HepG2 (cell line): Measurements from ENCODE around the gene CACNA1F. TPM values are rescaled to one million over a fixed set of nuclear protein-coding genes. Genes with fewer than 3 reads are reported as not detected.

Source experiments
- ATF2 ChIP-seq: sonication (generic); formaldehyde crosslinking; IDR thresholded peaks from 2 replicates; pipeline ENCODE4 v1.4.0; 2020; ENCODE audit warnings: missing genetic modification reagents
- CREB1 ChIP-seq, 2 experiments: fragments of 450-650 bp in 1 of 2; IDR thresholded peaks; 2 replicates each; pipeline ENCODE4 v1.6.1; 2016 to 2017; ENCODE audit warnings: control low read depth in 1 of 2, mild to moderate bottlenecking in 1 of 2, missing compliant biosample characterization in 1 of 2, missing genetic modification characterization in 1 of 2
- ERF ChIP-seq: IDR thresholded peaks from 2 replicates; pipeline ENCODE4 v1.6.1; 2018; ENCODE audit warnings: missing biosample characterization, missing genetic modification reagents
- HIVEP1 ChIP-seq: sonication (generic); formaldehyde crosslinking; IDR thresholded peaks from 2 replicates; pipeline ENCODE4 v1.4.0; 2020; ENCODE audit warnings: mild to moderate bottlenecking, missing genetic modification reagents
- NFE2L1 ChIP-seq: sonication (generic); formaldehyde crosslinking; IDR thresholded peaks from 2 replicates; pipeline ENCODE4 v1.4.0; 2020; ENCODE audit warnings: missing genetic modification reagents, mild to moderate bottlenecking, borderline replicate concordance
- PBX3 ChIP-seq: sonication (generic); formaldehyde crosslinking; IDR thresholded peaks from 2 replicates; pipeline ENCODE4 v1.8.1; 2023; ENCODE audit warnings: missing genetic modification reagents, inconsistent platforms, borderline replicate concordance
- SMAD1 ChIP-seq: sonication (generic); formaldehyde crosslinking; IDR thresholded peaks from 2 replicates; pipeline ENCODE4 v1.4.0; 2020; ENCODE audit warnings: missing genetic modification reagents, low read depth, mild to moderate bottlenecking, borderline replicate concordance
- ZBTB10 ChIP-seq: sonication (generic); formaldehyde crosslinking; IDR thresholded peaks from 2 replicates; pipeline ENCODE4 v1.4.0; 2020; ENCODE audit warnings: missing genetic modification reagents, borderline replicate concordance
- ZBTB37 ChIP-seq: sonication (generic); formaldehyde crosslinking; IDR thresholded peaks from 2 replicates; pipeline ENCODE4 v1.4.0; 2020; ENCODE audit warnings: mild to moderate bottlenecking, missing genetic modification reagents
- ZNF10 ChIP-seq: sonication (generic); formaldehyde crosslinking; IDR thresholded peaks from 2 replicates; pipeline ENCODE4 v1.4.0; 2020; ENCODE audit warnings: mild to moderate bottlenecking, low read depth, missing genetic modification reagents, borderline replicate concordance
- ZNF234 ChIP-seq: sonication (generic); formaldehyde crosslinking; conservative IDR thresholded peaks from 2 replicates; pipeline ENCODE4 v1.5.1; 2020; ENCODE audit warnings: mild to moderate bottlenecking, missing genetic modification reagents
- ZSCAN5A ChIP-seq: sonication (generic); formaldehyde crosslinking; IDR thresholded peaks from 2 replicates; pipeline ENCODE4 v1.8.0; 2022; ENCODE audit warnings: mild to moderate bottlenecking, missing genetic modification reagents, borderline replicate concordance
- polyA plus RNA-seq, 8 experiments: library from polyadenylated mRNA; depleted of rRNA in 3 of 8; stranded (reverse) in 7 of 8; unstranded in 1 of 8; fragments of >200 nt; fragmentation: Illumina TruSeq in 4 of 8; extraction: Trizol in 4 of 8; gene quantifications; 2 replicates each; pipeline versions ENCODE4 v1.2.1 to v1.2.3, GENCODE V29; 2011 to 2016; ENCODE audit warnings: low read depth in 4 of 8, missing spikeins in 1 of 8, mixed read lengths in 1 of 8; ENCODE audit not compliant: insufficient read depth in 1 of 8
- total RNA-seq, 5 experiments: library from RNA; depleted of rRNA; stranded (reverse); fragments of >200 nt; fragmentation: Illumina TruSeq; extraction: Trizol; gene quantifications; 2 replicates each; pipeline ENCODE4 v1.2.3, GENCODE V29; 2016; ENCODE audit warnings: low read depth in 1 of 5
- TF ChIP-seq, protein P1 (sequence below): sonication (generic); formaldehyde crosslinking; IDR thresholded peaks from 2 replicates; pipeline ENCODE4 v1.8.0; 2022; ENCODE audit warnings: low read depth, missing genetic modification reagents
- TF ChIP-seq, protein P2 (sequence below): sonication (generic); formaldehyde crosslinking; IDR thresholded peaks from 2 replicates; pipeline ENCODE4 v1.5.0; 2020; ENCODE audit warnings: mild to moderate bottlenecking, missing genetic modification reagents

The CACNA1F gene
- total and polyA plus RNA-seq, 2 of the 13 experiments (the other 11 are each of a cell fraction or from before 2014, with no cell fraction given) = 0.03 TPM; not detected in 1

DNA sequence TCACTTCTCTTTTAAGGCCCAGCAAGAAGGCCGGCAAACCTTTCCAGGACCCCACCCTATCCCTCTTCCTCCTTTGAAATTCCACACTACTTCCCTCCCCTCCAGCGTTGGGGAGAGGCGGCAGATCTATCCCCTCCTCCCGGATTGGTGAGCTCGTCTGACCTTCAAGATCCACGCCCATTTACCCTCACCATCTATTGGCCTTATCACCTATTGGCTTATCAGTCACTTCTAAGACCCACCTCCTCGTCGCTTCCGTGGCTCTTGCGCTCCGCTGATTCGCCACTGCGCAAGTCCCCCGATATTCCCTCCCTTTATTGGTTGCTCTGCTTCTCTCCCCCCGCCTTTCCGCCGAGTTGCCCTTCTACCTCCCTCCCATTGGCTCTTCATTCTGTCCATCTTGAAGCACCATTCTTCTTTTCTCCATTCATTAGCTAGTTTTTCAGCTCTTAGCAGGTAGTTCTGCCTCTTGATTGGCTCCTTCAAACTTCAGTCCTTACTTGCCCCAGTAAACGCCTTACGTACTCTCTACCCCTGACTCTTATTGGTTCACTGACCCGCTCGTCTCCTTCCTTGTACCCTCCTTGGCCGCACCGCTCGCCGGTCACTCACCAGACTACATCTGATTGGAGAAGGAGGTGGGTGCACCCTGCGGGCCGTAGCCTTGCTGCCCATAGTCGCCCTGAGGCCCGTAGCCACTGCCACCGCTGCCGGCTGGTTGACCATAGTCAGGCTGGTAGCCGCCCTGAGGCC, 42.1 kb downstream of the CACNA1F start (continued):
- TF ChIP-seq ZBTB10 (no peak), NFE2L1 (CRISPR knock-in tag) (no peak), SMAD1 (no peak), ATF2 (0 out of 2 replicates have a peak, but pooled peaks have one; percentile 17), HIVEP1 (CRISPR knock-in tag) (no peak), ZNF10 (CRISPR knock-in tag) (no peak), PBX3 (CRISPR knock-in tag) (peak; percentile 76; the same call in 1 of the 2 replicates), ZNF234 (no peak), ZSCAN5A (CRISPR knock-in tag) (no peak), CREB1 (IDR thresholded peaks at IDR 0.05) (peak; percentile 91), CREB1 (CRISPR knock-in tag; IDR thresholded peaks at IDR 0.05) (peak; percentile 95), ERF (CRISPR knock-in tag) (no peak), ZBTB37 (no peak)
- TF ChIP-seq, protein P1, sequence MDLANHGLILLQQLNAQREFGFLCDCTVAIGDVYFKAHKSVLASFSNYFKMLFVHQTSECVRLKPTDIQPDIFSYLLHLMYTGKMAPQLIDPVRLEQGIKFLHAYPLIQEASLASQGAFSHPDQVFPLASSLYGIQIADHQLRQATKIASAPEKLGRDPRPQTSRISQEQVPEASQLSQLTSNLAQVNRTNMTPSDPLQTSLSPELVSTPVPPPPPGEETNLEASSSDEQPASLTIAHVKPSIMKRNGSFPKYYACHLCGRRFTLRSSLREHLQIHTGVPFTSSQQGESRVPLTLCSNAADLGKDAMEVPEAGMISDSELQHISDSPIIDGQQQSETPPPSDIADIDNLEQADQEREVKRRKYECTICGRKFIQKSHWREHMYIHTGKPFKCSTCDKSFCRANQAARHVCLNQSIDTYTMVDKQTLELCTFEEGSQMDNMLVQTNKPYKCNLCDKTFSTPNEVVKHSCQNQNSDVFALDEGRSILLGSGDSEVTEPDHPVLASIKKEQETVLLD (CRISPR knock-in tag) = no peak
- TF ChIP-seq, protein P2, sequence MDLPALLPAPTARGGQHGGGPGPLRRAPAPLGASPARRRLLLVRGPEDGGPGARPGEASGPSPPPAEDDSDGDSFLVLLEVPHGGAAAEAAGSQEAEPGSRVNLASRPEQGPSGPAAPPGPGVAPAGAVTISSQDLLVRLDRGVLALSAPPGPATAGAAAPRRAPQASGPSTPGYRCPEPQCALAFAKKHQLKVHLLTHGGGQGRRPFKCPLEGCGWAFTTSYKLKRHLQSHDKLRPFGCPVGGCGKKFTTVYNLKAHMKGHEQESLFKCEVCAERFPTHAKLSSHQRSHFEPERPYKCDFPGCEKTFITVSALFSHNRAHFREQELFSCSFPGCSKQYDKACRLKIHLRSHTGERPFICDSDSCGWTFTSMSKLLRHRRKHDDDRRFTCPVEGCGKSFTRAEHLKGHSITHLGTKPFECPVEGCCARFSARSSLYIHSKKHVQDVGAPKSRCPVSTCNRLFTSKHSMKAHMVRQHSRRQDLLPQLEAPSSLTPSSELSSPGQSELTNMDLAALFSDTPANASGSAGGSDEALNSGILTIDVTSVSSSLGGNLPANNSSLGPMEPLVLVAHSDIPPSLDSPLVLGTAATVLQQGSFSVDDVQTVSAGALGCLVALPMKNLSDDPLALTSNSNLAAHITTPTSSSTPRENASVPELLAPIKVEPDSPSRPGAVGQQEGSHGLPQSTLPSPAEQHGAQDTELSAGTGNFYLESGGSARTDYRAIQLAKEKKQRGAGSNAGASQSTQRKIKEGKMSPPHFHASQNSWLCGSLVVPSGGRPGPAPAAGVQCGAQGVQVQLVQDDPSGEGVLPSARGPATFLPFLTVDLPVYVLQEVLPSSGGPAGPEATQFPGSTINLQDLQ = no peak
- TF ChIP-seq, all 625 proteins: peak for 55
